GM21367 (cell line): Measurements from ENCODE around the gene PLAAT2.

Source experiments
- ATAC-seq: cut with Tn5 transposase; IDR thresholded peaks from one replicate; pipeline ENCODE4 v1.9.1; 2021; ENCODE audit not compliant: unreplicated experiment

PLAAT2 gene

GRCh38 chr11:63521896-63522295 is 41.3 kb downstream of the PLAAT2 start:
- no peak for ATAC-seq

GRCh38 chr11:63520606-63521170 is 42.5 kb downstream of the PLAAT2 start:
- no peak for ATAC-seq

DNA sequence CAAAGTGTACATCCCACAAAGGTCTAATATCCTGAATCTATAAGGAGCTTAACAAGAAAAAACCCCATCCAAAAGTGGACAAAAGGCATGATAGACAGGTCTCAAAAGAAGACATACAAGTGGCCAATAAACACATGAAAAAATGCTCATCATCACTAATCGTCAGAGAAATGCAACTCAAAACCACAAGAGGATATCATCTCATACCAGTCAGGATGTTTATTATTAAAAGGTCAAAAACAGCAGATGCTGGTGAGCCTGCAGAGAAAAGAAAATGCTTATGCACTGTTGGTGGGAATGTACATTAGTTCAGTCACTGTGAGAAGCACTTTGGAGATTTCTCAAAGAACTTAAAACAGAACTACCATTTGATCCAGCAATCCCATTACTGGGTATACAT is 44.6 kb downstream of the PLAAT2 start:
- no peak for ATAC-seq

DNA sequence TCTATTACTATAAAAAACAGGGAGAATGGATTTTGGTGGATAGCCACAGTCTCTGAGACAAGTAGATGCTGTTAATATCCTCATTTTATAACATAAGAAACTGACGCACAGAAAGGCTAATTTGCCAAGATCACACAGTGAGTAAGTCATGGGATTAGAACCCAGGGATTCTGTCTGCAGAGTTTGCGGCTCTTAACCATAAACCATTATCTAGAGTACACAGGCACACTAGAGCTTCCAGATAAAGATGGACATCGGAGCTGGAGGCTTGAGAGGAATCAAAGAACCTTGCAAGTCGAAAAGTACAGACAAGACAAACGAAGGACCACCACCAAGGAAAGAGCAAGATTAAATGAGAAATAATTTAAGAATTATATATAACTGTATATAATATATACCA is 46.0 kb downstream of the PLAAT2 start:
- ATAC-seq: no peak

DNA sequence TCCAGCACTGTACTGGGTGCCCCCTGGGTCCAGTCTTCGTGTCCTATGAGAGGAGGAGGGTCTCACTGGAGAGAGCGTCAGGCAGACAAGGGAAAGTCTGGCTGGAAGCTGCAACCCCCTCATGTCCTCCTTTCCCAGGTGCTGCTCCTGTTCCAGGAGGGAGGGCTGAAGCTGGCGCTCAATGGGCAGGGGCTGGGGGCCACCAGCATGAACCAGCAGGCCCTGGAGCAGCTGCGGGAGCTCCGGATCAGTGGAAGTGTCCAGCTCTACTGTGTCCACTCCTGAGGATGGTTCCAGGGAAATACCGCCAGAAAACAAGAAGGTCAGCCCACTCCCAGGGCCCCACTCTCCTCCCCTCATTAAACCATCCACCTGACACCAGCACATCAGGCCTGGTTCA is 47.1 kb downstream of the PLAAT2 start:
- no peak for ATAC-seq

GRCh38 chr11:63512816-63513215 is 50.4 kb downstream of the PLAAT2 start:
- ATAC-seq: no peak

- ATAC-seq: no peak
Observed at GRCh38 chr11:63511048-63511748, 52.0 kb downstream of the PLAAT2 start.

DNA sequence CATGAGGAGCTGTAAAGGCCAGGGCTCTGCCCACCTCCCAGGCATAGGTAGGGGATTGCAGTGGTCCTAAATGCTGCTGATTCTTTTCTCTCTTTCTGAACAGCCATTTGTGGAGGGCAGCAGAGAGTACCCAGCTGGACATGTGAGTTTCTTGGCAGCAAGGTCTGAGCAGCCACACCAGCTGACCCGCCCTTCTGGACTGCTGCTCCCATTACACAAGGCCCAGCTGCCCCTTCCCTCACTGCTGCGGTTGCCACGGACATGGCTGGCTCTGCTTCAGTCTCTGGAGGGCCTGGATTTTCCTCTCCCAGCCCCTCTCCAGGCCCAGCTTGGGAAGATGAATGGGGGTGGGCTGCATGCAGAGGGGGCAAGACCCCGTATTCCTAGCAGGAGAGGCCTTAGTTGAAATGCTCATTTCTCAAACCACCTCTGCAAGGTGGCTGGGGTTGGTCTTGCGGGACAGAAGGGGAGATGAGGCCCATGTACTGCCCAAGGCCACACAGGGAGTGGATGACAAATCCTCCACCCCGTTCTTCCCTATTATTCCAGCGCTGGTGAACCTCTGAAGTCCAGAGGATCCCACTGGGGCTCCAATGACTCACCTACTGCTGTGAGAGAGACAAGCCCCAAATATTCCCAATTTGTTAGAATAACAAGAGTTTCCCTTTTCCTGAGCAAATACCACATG is 52.7 kb downstream of the PLAAT2 start:
- no peak for ATAC-seq

DNA sequence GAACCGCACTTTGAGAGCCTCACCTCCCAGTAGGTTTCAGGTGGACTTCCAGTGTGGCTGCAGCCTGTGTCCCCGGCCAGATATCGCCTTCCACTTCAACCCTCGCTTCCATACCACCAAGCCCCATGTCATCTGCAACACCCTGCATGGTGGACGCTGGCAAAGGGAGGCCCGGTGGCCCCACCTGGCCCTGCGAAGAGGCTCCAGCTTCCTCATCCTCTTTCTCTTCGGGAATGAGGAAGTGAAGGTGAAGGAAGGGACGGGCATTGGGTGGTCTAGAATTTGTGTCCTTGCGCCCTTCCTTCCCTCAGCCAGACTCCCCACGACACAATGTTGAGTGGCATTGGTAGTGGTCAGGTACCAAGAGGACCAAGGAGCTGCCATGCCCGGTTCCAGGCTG is 54.4 kb downstream of the PLAAT2 start:
- no peak for ATAC-seq

- no peak for ATAC-seq
Observed at GRCh38 chr11:63508009-63508408, 55.2 kb downstream of the PLAAT2 start.

DNA sequence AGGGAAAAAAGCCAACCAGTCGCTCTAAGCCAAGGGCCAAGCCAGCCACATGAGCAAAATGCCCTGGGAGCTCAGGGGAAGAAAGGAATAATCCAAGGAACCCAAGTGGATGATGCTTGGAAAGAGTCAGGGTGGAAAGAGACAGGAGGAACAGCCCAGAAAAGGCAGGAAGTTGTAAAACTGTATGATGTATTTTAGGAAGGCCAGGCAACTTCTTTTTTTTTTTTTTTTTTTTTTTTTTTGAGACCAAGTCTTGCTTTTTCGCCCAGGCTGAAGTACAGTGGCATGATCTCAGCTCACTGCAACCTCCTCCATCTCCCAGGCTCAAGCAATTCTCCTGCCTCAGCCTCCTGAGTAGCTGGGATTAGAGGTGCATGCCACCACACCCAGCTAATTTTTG is 55.7 kb downstream of the PLAAT2 start:
- no peak for ATAC-seq

DNA sequence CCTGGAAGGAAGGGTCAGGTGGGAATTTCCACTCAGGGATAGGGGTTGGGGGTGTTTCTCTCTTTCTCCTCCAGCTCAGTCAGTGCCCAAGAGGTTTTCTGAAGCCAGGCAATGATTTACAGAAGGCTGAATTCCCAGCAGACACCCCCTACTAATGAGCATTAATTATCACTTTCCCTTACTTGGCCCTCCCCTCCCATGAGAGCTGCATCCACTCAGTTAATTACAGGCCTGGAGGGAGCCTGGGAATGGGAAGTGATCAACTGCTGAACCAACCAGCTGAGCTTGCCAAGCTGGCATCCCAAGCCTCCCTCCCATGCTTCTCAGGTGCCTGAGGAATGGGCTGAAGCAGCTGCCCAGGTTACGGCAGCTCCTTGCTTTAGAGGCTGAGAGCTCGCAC is 56.3 kb downstream of the PLAAT2 start:
- ATAC-seq: no peak

DNA sequence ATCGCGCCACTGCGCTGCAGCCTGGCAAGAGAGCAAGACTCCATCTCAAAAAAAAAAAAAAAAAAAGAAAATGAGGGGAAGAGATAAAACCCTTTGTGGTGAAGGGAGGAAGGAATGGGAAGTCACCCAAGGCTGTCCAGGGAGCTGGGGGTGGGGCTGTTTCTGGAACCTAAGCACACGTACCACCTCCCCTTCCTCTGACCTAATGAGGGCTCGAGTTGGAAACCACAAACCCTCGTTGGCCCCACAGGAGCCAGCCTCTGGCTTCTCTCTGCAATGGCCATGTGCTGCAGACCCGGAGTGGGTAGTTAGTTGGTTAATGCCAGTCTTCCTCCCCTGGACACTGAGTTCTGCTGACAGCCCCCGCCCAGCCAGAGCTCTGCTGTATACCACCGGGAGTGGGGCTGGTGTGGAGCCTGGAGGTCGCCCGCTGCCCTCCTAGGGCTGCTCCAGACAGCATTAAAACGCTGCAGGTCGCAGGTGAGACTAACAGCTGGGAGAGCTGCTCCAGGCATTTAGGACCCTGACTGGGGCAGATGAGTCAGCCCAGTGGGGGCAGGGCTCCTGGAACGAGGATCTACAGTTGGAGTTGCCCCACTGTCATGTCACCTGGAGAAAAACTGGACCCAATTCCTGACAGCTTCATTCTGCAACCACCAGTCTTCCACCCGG is 57.2 kb downstream of the PLAAT2 start, which contains the start of gene LGALS12:
Gene LGALS12, plus strand, starts transcription at position 228 of the 672 bp plus-strand sequence. Its CDS starts 375 bp downstream, at position 603.
- ATAC-seq: no peak

DNA sequence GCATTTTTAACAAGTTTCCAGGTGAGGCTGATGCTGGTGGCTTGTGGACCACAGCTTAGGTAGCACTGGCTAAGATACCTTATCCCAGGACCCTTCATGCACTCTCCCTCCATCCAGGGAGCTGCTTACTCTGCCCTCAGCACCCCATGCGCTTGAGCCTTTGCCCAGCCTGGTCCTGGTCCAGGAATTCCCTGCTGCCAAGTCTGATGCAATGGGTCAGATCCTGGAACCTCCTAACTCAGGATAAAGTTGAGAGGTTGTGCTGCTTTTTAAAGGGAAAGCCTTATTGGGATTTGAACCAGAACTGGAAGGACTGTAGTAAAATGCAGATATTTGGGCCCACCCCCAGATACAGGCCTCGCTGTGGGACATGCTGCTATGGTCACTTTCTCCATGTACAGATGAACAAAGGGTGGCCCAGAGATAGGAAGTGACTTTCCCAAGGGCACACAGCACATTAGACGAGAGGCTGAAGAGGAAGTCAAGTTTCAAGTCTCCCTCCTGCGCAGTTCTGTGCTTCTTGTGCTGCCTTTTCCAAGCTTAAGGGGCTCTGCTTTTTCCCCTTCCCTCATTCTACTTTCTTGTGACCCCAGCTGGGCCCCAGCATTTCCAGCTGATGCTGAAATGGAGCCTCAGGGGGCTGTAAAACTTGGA is 58.1 kb downstream of the PLAAT2 start:
- ATAC-seq: no peak

GRCh38 chr11:63504054-63504453 is 59.1 kb downstream of the PLAAT2 start:
- no peak for ATAC-seq

DNA sequence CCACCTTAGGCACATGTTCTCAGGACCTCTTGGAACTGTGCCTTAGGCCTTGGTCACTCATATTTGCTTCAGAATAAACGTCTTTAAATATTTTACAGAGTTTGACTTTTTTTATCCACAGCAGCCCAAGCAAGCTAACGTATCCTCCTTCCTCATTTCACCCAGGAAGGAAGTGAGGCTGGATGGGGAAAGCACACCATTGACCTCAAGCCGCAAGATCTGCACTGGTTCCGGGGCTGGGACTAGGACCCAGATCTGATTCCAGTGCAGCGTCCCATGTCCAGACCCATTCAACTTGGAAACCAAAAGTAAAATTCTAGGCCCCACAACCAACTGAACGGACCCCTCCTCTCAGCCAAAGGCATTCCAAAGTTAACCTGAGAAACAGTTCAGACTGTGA is 59.7 kb downstream of the PLAAT2 start:
- no peak for ATAC-seq
